Upper lobe of left lung (tissue), 4 donors: ENCODE measurements around the gene SRL.

Experiments
- CTCF ChIP-seq, 6 experiments: fragments of 450-650 bp in 4 of 6; fragments of 200-600 bp in 2 of 6; sonication (generic) in 2 of 6; IDR thresholded peaks; one replicate each; pipeline ENCODE4 v1.5.1; 2016 to 2019; ENCODE audit warnings: antibody characterized with exemption in 6 of 6
- EP300 ChIP-seq, 4 donors: sonication (generic); formaldehyde crosslinking; IDR thresholded peaks; one replicate each; pipeline ENCODE4 v1.5.1; 2017; ENCODE audit warnings: antibody characterized with exemption in 4 of 4, control low read depth in 2 of 4
- POLR2A ChIP-seq, 4 donors: fragments of 450-650 bp; IDR thresholded peaks; one replicate each; pipeline ENCODE4 v1.5.1; 2016 to 2017; ENCODE audit warnings: antibody characterized with exemption in 4 of 4, mild to moderate bottlenecking in 2 of 4

GRCh38 chr16:4245077-4245791, 3.4 kb upstream of the SRL start:
- TF ChIP-seq CTCF (IDR thresholded peaks at IDR 0.05), result no peak
- no peak for TF ChIP-seq POLR2A (IDR thresholded peaks at IDR 0.05)
- TF ChIP-seq EP300 (IDR thresholded peaks at IDR 0.05), result no peak
